LNCAP (cell line): ENCODE data around the gene PEX6.

Experiments used
- TF ChIP-seq, protein P1 (sequence below): fragments of 450-650 bp; IDR thresholded peaks from 2 replicates; pipeline ENCODE4 v1.5.1; 2017; ENCODE audit warnings: mild to moderate bottlenecking

The PEX6 gene

DNA sequence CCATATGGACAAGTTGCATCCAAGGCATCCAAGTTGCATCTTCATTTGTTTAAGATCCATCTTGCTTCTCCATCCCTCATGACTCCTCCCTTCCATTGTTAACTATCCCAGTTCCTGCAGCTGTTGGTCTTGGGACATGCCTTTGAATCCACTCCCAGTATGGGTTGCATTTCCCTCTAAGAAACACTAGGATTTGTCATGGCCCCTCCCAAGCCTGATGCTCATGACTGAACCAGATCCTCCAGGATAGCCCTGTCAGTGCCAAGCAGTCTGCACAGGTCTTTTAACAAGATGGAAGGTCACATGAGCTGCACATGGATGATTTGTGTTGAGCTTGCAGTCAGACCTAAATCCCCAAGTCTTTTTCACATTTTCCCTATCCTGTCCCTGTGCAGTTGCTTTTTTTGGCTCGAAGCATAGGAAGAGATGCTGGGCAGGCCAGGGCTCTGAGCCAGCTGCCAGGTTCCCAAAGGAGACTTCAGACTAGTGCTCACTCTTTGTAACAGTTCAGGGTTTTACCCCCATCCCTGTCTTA is 9.6 kb upstream of the PEX6 start:
- TF ChIP-seq, protein P1, sequence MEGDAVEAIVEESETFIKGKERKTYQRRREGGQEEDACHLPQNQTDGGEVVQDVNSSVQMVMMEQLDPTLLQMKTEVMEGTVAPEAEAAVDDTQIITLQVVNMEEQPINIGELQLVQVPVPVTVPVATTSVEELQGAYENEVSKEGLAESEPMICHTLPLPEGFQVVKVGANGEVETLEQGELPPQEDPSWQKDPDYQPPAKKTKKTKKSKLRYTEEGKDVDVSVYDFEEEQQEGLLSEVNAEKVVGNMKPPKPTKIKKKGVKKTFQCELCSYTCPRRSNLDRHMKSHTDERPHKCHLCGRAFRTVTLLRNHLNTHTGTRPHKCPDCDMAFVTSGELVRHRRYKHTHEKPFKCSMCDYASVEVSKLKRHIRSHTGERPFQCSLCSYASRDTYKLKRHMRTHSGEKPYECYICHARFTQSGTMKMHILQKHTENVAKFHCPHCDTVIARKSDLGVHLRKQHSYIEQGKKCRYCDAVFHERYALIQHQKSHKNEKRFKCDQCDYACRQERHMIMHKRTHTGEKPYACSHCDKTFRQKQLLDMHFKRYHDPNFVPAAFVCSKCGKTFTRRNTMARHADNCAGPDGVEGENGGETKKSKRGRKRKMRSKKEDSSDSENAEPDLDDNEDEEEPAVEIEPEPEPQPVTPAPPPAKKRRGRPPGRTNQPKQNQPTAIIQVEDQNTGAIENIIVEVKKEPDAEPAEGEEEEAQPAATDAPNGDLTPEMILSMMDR = no peak

DNA sequence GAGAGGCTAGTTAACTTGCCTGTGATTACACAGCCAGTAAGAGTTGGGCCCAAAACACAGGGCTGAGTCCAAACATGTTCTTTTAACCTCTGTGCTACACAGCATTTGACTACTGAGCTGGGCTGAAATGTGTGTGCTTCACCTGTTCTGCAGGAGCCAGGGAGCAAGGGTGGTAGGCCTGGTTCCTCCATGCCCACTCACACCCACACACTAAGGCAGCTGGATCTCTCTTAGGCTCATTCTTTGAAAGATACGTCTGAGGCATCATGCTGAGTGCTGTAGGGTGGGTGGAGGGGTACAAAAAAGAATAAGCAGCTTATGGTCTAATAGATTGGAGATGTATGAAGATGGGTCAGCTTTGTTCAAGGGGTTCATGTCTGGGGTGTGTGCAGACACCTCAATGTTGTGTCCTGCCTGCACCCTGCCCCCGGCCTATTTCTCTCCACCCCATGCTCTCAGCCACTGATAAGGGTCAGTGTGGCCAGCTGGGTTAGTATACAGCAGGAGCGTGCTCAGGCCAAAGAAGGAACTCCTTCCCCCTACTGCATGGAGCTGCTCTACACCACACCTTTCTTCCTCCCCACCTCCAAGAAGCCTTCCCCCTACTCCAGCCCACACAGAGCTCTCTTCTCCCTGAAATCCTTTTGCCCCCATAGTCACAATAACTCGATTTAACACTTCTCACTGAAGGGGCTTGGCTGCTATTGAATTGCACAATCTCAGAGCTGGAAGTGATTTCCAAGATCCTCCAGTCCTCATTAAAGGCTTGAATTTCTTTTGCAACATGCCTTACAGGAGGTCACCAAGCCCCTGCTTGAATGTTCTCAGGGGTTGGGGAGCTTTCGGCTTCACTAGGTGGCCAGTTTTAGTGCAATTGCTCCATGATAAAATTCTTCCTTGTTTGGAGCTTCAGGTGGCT is 8.8 kb upstream of the PEX6 start:
- TF ChIP-seq, protein P1 = no peak

DNA sequence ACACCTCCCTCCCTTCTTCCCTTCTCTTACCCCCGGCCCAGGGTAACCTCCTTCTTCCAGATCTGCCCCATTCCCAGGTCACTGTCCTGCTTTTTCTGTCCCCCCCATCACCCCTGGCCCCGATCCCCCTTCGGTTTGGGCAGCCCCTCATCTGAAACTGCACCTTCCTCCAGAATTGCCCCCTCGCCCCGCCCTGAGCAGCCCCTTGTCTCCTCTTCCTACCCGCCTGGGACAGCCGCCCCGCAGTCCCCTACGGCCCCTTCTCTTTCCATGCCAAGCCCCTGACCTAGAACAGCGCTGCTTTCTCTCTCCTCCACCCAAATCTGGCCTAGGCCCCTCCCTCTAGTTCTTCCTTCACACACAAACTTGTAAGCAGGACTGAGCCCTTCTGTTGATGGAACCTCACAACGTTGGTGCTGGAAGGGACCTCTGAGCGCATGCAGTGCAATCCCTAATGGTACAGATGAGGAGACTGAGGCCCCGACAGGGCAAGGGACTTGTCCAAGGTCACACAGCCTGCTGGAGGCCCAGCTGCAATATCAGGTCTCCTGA is 6.0 kb upstream of the PEX6 start:
- TF ChIP-seq, protein P1 = no peak

DNA sequence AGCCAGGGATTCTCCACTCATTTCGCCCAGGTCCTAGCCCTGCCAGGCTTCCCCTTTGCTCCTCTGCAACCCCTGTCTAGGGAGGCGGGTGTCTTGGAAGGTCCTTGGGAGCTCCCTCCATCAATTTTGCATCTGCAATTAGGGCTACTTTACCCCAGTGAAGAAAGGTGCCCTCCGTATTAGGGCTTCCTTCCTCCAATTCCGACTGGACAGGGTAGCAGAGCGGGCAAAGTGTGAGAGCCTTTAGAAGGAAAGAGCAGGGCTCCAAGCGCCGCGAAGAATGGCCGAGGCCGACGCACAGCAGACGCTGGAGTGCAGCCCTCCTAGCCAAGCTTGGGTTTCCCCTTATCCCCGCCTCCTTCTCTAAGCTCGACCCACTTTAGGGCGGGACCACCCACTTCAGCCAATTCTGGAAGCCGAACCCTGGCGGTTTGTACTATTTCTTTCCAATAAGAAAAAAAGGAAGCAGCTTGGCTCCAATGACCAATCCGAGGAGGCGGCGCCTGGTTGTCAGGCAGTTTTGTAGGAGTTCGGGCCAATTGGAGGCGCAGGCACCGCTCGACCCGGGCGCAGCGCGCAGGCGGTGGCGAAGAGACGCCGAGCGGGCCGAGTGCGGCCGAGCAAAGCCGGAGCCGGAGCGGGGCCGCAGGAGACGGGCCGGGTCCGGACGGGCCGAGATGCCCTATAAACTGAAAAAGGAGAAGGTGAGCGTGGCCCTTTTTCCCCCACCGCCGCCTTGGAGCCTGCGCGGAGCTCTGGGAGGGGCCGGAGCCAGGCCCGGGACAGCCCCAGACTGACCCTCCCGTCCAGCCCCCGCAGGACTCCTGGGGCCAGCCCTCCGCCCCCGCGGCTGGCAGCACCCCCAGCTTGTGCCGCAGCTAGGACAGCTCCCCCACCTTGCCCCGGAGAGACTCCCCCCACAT is 5.3 kb upstream of the PEX6 start, which contains the start of gene PPP2R5D:
Gene PPP2R5D, plus strand, starts transcription at position 570 of the 923 bp plus-strand sequence. Its CDS starts 108 bp downstream, at position 678.
- TF ChIP-seq, protein P1 = no peak

DNA sequence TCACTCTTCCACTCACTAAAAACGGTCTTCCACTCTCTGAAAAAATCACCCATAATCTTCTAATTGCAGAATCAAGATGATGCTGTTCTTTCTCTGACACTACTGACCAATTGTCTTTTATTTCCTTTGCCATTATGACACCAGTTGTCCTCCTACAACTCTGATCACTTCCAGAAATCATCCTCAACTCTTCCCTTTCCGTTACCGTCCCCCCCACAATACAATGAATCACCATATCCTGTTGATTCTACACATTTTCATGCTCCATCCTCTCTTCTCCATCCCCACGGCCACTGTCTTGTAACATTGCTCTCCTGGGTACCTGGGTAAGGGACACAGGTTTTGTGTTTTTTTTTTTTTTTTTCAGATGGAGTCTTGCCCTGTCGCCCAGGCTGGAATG is 2.9 kb upstream of the PEX6 start:
- TF ChIP-seq, protein P1 = no peak

DNA sequence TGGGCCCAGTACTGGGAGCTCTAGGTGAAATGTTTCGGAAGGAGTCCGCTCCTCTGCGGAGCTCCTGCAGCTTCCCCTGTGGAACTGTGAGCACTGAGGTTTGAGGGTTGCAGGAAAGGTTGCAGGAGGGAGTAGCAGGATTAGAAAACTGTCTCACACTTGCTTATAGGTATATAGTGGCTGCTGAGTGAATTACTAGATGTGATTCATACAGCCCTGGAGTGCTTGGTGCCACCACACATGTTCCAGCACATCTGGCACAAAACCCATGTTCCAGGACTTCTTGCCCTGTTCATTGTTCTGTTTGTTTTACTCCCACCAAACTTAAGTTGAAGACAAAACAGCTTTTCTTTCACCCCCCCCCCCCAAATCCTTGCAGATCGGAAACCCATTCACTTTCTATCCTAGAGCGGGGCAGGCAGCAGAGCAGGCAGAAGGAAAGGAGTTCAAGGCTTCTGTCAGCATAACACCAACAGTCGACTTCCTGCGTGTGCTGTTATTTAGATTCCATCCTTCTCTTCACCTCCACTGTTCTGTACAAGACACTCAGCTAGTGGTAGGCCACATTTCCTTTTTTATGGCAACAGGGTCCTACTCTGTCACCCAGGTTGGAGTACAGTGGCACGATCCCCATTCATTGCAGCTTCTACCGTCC is 669 bp upstream of the PEX6 start:
- TF ChIP-seq, protein P1 = no peak

DNA sequence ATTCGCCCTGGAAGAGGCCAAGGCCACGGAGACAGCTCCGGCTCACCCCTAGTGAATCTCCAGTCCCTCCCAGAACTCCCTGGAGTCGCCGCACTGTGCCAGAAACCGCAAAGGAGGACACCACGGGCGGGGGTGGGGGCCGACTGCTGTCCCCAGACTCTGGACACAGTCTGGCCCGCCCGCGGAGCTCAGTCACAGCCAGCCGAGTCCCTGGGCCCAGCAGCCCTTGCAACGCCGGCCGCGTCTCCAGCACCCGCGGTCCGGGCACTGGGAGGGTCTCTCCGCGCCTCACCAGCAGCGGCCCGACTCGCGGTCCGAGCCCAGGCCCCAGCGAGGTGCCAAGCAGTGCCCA is 518 bp downstream of the PEX6 start:
- TF ChIP-seq, protein P1 = no peak
